Measurements from ENCODE around the gene PCDH15. TPM values are rescaled to one million over a fixed set of nuclear protein-coding genes. Genes with fewer than 3 reads are reported as not detected.

Gene PCDH15
- total and polyA plus RNA-seq, 2 of the 4 experiments (the other 2 are of a cell fraction), result not detected

GRCh38 chr10:53840653-53841052 lies 960.4 kb downstream of the PCDH15 start:
- no peak overlapping the region for H3K23ac ChIP-seq (ENCODE audit: low read depth, low read length)
- dilution Hi-C loops (cut with HindIII; ENCODE audit: low sequenced_read_pairs, unreplicated experiment), result no loop called here
- H4K5ac ChIP-seq (ENCODE audit: low read depth, low read length), result no peak overlapping the region
- H3K36me3 ChIP-seq (ENCODE audit: control insufficient read depth, insufficient read depth, low read length), result no peaks in the 10 kb centered on the region
- H4K20me1 ChIP-seq (ENCODE audit: insufficient read depth, low read length), result no peaks in the 10 kb centered on the region
- BruUV-seq (replicated peaks), result no TSS peak
- H3K27me3 ChIP-seq (ENCODE audit: control insufficient read depth, insufficient read depth, low read length), result no peaks in the 10 kb centered on the region
- no peak overlapping the region for H3K18ac ChIP-seq (ENCODE audit: low read depth, low read length)
- H3K9me3 ChIP-seq (ENCODE audit: control insufficient read depth, insufficient read depth, low read length), result no peaks in the 10 kb centered on the region
- no peak overlapping the region for H2BK15ac ChIP-seq (ENCODE audit: low read depth, low read length)
- no CpG with 5 or more reads among the region's 4 CpGs for WGBS, 2 experiments (ENCODE audit: extremely low coverage in 2 of 2, insufficient read length in 1 of 2)
- no peak overlapping the region for H3K4me3 ChIP-seq (ENCODE audit: insufficient read depth, low read depth, low read length)
- H3K56ac ChIP-seq (ENCODE audit: extremely low read depth, insufficient read depth, low read length), result no peak overlapping the region
- no peak overlapping the region for H3K4ac ChIP-seq (ENCODE audit: low read depth, low read length)
- no peak overlapping the region for H3K9ac ChIP-seq (ENCODE audit: low read depth, low read length)
- H3K4me1 ChIP-seq (ENCODE audit: control insufficient read depth, insufficient read depth, low read length), result no peaks in the 10 kb centered on the region
- no peaks in the 10 kb centered on the region for H3K9me1 ChIP-seq (ENCODE audit: insufficient read depth, low read length)
- H2AK5ac ChIP-seq (ENCODE audit: low read depth, low read length), result no peak overlapping the region
- H4K8ac ChIP-seq (ENCODE audit: low read depth in 2 of 2, low read length in 2 of 2), result no peak overlapping the region
- H2BK20ac ChIP-seq (ENCODE audit: low read depth, low read length), result no peak overlapping the region
- ChIA-PET POLR2A (ENCODE audit: unreplicated experiment) (no interaction called here), CTCF (interaction anchor here (1.3 kb wide), 1 partner anchor 12 kb away, joined by 3 read pairs; no protein-coding TSS in a partner anchor)
- H3K4me2 ChIP-seq (ENCODE audit: low read depth, low read length), result no peak overlapping the region
- no peak for DNase-seq
- H2BK5ac ChIP-seq (ENCODE audit: low read depth, low read length, poor library complexity, severe bottlenecking), result no peak overlapping the region
- no peak overlapping the region for H4K91ac ChIP-seq (ENCODE audit: insufficient read depth, low read depth, low read length)
- no peaks in the 10 kb centered on the region for H3K79me1 ChIP-seq (ENCODE audit: low read depth in 1 of 2, low read length in 2 of 2)
- no peak overlapping the region for H2AFZ ChIP-seq (replicated peaks; ENCODE audit: low read length, poor library complexity)
- no peak overlapping the region for H2BK120ac ChIP-seq (ENCODE audit: low read depth, low read length)
- TF ChIP-seq CEBPB (IDR thresholded peaks at IDR 0.05; ENCODE audit: low read depth, low read length) (no peak), POLR2A (IDR thresholded peaks at IDR 0.05; ENCODE audit: low read depth, low read length) (no peak), MXI1 (IDR thresholded peaks at IDR 0.05; ENCODE audit: borderline replicate concordance, low read depth, low read length) (no peak), RAD21 (IDR thresholded peaks at IDR 0.05; ENCODE audit: low read length) (no peak), RFX5 (IDR thresholded peaks at IDR 0.05; ENCODE audit: low read depth, low read length) (no peak), FOS (IDR thresholded peaks at IDR 0.05; ENCODE audit: low read depth, low read length) (no peak), CTCF (conservative IDR thresholded peaks at IDR 0.05; ENCODE audit: low read depth, low read length) (no peak), MAZ (IDR thresholded peaks at IDR 0.05; ENCODE audit: borderline replicate concordance, low read depth, low read length) (no peak), NFE2L2 (IDR thresholded peaks at IDR 0.05; ENCODE audit: low read depth, low read length) (no peak), MAFK (IDR thresholded peaks at IDR 0.05; ENCODE audit: low read depth, low read length) (no peak)
- H2AK9ac ChIP-seq (replicated peaks; ENCODE audit: low read depth, low read length, poor library complexity), result no peak overlapping the region
- no peak for ATAC-seq (ENCODE audit: low read depth)
- in situ Hi-C loops (cut with MboI; ENCODE audit: low sequenced_read_pairs), result no loop called here
- no peak overlapping the region for H3K14ac ChIP-seq (replicated peaks; ENCODE audit: low read depth, low read length)
- no peak overlapping the region for H3K27ac ChIP-seq (ENCODE audit: insufficient read depth, low read length)
- intact Hi-C loops (cut with micrococcal nuclease), result no loop called here

Data from IMR-90 (cell line).